ENCODE results near the gene ARID1B.

The ARID1B gene

GRCh38 chr6:156773935-156774852 lies 3.0 kb upstream of the ARID1B start:
- no peak for DNase-seq (ENCODE audit: low read depth in 1 of 2, low spot score in 1 of 2)

- no peak for DNase-seq (ENCODE audit: low read depth in 1 of 2, low spot score in 1 of 2)
Measured at GRCh38 chr6:156774863-156775405, 2.2 kb upstream of the ARID1B start.

GRCh38 chr6:156775717-156776116 lies 1.5 kb upstream of the ARID1B start:
- no peak for DNase-seq (ENCODE audit: low read depth in 1 of 2, low spot score in 1 of 2)

GRCh38 chr6:156776470-156776839 lies 723 bp upstream of the ARID1B start:
- no peak for DNase-seq (ENCODE audit: low read depth in 1 of 2, low spot score in 1 of 2)

GRCh38 chr6:156777577-156778453 lies 637 bp downstream of the ARID1B start:
- peak; percentile 36 to 51 for DNase-seq (ENCODE audit: low read depth in 1 of 2, low spot score in 1 of 2)

GRCh38 chr6:156778454-156779205 lies 1.5 kb downstream of the ARID1B start:
- DNase-seq (ENCODE audit: low read depth in 1 of 2, low spot score in 1 of 2) = peak; percentile 22 to 39

GRCh38 chr6:156779206-156780094 lies 2.3 kb downstream of the ARID1B start:
- DNase-seq (ENCODE audit: low read depth in 1 of 2, low spot score in 1 of 2) = peak in 1 of 2 donors; percentile 39

- peak in 1 of 2 donors; percentile 35 for DNase-seq (ENCODE audit: low read depth in 1 of 2, low spot score in 1 of 2)
Measured at GRCh38 chr6:156780102-156780641, 3.0 kb downstream of the ARID1B start.

- DNase-seq (ENCODE audit: low read depth in 1 of 2, low spot score in 1 of 2) = no peak
Measured at GRCh38 chr6:156780962-156781853, 4.0 kb downstream of the ARID1B start.

GRCh38 chr6:156781861-156782631 lies 4.9 kb downstream of the ARID1B start:
- DNase-seq (ENCODE audit: low read depth in 1 of 2, low spot score in 1 of 2) = no peak

GRCh38 chr6:156782691-156783320 lies 5.6 kb downstream of the ARID1B start:
- no peak for DNase-seq (ENCODE audit: low read depth in 1 of 2, low spot score in 1 of 2)

- DNase-seq (ENCODE audit: low read depth in 1 of 2, low spot score in 1 of 2) = no peak
Measured at GRCh38 chr6:156783958-156784357, 6.8 kb downstream of the ARID1B start.

- no peak for DNase-seq (ENCODE audit: low read depth in 1 of 2, low spot score in 1 of 2)
Measured at GRCh38 chr6:156786652-156787051, 9.5 kb downstream of the ARID1B start.

GRCh38 chr6:156787569-156788492 lies 10.7 kb downstream of the ARID1B start:
- DNase-seq (ENCODE audit: low read depth in 1 of 2, low spot score in 1 of 2) = no peak

GRCh38 chr6:156789081-156789943 lies 12.1 kb downstream of the ARID1B start:
- DNase-seq (ENCODE audit: low read depth in 1 of 2, low spot score in 1 of 2) = no peak

Measured in activated T-helper 1 cell treated with anti-CD3 and anti-CD28 coated beads, Interleukin-2, amount 50 U/mL, for 16 hours (primary cell).